Mucosa of rectum (tissue), 2 donors: ENCODE results near the gene LMF2.

Experiments
- H3K27ac ChIP-seq, 2 donors: one replicate each; pipeline ENCODE4 v1.7.0; 2013; ENCODE audit warnings: inconsistent platforms in 2 of 2, low read depth in 2 of 2, low read length in 2 of 2
- H3K27me3 ChIP-seq, 2 donors: one replicate each; pipeline ENCODE4 v1.7.0; 2013; ENCODE audit warnings: low read length in 2 of 2; ENCODE audit not compliant: control insufficient read depth in 2 of 2, insufficient read depth in 2 of 2
- H3K36me3 ChIP-seq, 2 donors: one replicate each; pipeline ENCODE4 v1.7.0; 2013; ENCODE audit warnings: low read length in 2 of 2; ENCODE audit not compliant: control insufficient read depth in 2 of 2, insufficient read depth in 2 of 2
- H3K4me1 ChIP-seq, 2 donors: one replicate each; pipeline ENCODE4 v1.7.0; 2013; ENCODE audit warnings: low read length in 2 of 2, mild to moderate bottlenecking in 1 of 2; ENCODE audit not compliant: control insufficient read depth in 2 of 2, insufficient read depth in 2 of 2
- H3K4me3 ChIP-seq, 2 donors: one replicate each; pipeline ENCODE4 v1.7.0; 2013; ENCODE audit warnings: low read length in 2 of 2
- H3K9ac ChIP-seq, 2 donors: one replicate each; pipeline ENCODE4 v1.7.0; 2013; ENCODE audit warnings: low read length in 2 of 2, low read depth in 1 of 2, mild to moderate bottlenecking in 1 of 2
- H3K9me3 ChIP-seq, 2 donors: one replicate each; pipeline ENCODE4 v1.7.0; 2013; ENCODE audit warnings: low read length in 2 of 2; ENCODE audit not compliant: control insufficient read depth in 2 of 2
- donor health status: healthy.
- donor health status: Normal muscosa, but diverticular disease.

LMF2 gene

DNA sequence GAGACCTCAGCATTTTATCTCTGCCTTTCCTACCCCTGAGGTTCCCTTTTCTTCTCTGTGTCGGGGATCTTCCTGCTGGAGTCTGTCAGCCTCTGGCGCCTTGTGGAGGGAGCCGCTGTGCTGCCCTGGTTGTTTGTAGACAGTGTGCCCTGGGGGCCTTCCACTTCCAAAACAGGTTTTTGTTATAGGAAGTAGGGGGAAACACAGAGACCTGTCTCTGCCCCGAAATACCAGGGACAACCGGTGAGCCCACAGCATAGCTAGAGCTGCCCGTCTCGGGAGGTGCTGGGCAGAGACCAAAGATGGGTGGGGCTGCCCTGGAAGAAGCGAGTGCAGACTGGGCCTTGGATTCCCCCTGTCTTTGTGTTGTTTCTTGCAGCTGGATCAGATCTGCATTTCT lies 8.6 kb upstream of the LMF2 start:
- no peaks in the 10 kb centered on the region for H3K9me3 ChIP-seq
- H3K4me3 ChIP-seq: no peak overlapping the region
- peaks cover 31 to 34% of the 10 kb centered on the region in 2 donors for H3K36me3 ChIP-seq
- H3K9ac ChIP-seq: no peak overlapping the region
- H3K27me3 ChIP-seq: no peaks in the 10 kb centered on the region
- no peaks in the 10 kb centered on the region for H3K4me1 ChIP-seq
- no peak overlapping the region for H3K27ac ChIP-seq

DNA sequence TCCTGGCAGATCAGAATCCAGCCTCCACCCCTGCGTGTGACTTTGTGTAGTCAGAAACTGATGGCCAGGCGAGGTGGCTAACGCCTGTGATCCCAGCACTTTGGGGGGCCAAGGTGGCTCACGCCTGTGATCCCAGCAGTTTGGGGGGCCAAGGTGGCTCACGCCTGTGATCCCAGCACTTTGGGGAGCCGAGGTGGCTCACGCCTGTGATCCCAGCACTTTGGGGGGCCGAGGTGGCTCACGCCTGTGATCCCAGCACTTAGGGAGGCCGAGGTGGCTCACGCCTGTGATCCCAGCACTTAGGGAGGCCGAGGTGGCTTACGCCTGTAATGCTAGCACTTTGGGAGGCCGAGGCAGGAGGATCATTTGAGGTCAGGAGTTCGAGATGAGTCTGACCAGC lies 5.7 kb upstream of the LMF2 start:
- H3K36me3 ChIP-seq: peaks cover 17 to 23% of the 10 kb centered on the region in 2 donors
- peaks cover 8 to 11% of the 10 kb centered on the region in 2 donors for H3K4me1 ChIP-seq
- no peak overlapping the region for H3K4me3 ChIP-seq
- H3K9me3 ChIP-seq: no peaks in the 10 kb centered on the region
- no peak overlapping the region for H3K9ac ChIP-seq
- H3K27ac ChIP-seq: no peak overlapping the region
- H3K27me3 ChIP-seq: no peaks in the 10 kb centered on the region

DNA sequence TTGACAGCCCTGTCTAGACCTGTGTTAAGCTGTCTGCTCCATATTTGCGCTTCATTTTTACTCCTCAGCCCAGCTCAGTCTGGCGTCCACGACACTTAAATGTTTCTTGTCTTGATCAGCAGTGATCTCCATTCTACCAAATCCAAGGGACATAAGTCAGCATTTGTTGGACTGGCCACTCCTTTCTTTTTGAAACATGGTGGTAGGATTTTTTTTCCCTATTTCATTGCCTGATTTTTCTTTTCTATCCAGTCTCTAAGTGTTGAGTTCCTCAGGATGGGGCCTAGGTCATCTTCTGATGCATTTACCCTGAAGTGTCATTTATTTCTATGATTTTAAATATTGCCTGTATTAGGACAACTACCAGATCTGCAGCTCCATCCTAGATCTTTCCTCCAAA lies 1.4 kb upstream of the LMF2 start:
- no peaks in the 10 kb centered on the region for H3K27me3 ChIP-seq
- peak overlapping the region; percentile 80 to 82 for H3K4me3 ChIP-seq
- no peaks in the 10 kb centered on the region for H3K9me3 ChIP-seq
- H3K9ac ChIP-seq: peak overlapping the region; percentile 65 to 77
- peaks cover 14 to 20% of the 10 kb centered on the region in 2 donors for H3K4me1 ChIP-seq
- H3K36me3 ChIP-seq: peaks cover 7 to 11% of the 10 kb centered on the region in 2 donors
- H3K27ac ChIP-seq: peak overlapping the region; percentile 87 to 88

DNA sequence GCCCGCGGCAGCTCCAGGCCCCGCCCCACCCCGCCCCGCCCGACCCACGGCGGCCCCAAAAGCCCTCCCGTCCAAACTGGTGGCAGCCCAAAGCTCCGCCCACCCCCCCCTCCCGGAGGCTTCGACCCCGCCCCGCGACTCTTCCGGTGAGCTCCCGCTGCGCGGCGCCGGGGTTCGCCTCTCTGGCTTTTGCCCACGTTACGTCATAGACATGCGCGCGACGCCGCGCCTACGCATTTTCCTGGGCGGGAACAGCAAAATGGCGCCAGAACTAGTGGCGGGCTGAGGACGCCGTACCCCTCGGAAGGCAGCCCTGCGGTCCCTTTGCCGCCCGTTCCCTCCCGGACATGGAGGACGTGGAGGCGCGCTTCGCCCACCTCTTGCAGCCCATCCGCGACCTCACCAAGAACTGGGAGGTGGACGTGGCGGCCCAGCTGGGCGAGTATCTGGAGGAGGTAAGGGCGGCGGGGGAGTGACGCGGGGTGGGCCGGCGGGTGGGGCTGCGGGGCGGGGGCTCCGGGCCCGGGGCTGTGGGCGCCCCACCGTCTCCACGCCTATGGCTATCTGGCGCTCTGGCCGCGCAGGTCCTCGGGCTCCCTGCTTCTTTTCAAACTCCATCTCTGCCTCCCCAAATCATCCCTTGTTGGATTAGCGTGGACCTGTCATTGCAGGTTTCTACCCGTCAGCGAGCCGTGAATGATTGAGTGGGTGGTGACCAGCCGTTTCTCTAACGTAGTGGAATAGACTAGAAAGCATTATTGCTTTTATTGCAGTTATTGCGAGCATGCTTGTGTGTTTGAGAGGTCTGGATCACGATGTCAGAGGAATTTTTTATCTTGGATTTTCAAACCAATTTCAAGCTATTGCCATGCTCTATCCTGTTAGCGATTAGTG lies 736 bp upstream of the LMF2 start, which contains the start of gene NCAPH2:
Gene NCAPH2 (plus strand): TSS at position 234 of the 894 bp plus-strand sequence. CDS start 114 bp downstream, at position 348.
- peaks cover 7 to 11% of the 10 kb centered on the region in 2 donors for H3K36me3 ChIP-seq
- peaks cover 14 to 20% of the 10 kb centered on the region in 2 donors for H3K4me1 ChIP-seq
- H3K9me3 ChIP-seq: no peaks in the 10 kb centered on the region
- H3K4me3 ChIP-seq: peak within 1 kb of the TSS; percentile 80 to 96
- H3K9ac ChIP-seq: peak within 1 kb of the TSS; percentile 71 to 93
- no peaks in the 10 kb centered on the region for H3K27me3 ChIP-seq
- peak within 1 kb of the TSS; percentile 87 to 89 for H3K27ac ChIP-seq

DNA sequence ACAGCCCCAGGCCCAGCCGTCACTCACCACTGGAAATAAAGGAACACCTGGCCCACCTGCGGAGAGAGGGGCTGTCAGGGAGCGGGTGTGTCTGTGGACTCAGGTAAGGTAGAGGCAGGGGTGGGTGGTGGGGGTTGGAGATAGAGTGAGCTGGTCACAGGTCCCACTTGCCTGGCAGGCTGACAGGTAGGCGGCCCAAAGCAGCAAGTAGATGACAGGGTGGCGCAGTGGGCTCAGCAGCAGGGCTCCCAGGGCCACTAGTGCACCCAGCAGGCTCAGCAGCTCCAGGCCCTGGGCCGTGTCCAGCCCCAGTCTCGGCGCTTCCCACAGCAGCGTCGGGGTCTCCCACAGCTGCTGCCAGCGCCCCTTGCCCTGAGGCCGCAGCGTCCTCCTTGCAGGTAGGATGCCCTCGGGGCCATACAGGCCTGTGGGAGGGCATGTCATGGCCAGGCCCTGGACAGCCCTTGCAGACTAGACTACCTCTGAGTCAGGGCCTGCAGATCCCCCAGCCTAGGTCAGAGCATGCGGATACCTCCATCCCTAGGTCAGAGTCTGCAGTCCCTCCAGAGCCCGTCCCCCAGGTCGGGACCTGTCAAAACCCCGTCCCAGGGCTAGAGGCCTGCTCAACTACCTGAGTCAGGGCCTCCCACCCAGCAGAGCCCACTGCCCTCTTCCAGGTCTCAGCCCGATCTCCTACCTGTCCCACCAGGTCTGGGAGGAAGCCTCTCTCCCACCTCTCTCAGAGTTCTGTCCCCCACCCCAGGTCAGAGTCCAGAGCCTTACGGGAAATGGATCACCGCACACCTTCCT lies 686 bp downstream of the LMF2 start:
- peaks cover 10 to 13% of the 10 kb centered on the region in 2 donors for H3K36me3 ChIP-seq
- no peaks in the 10 kb centered on the region for H3K27me3 ChIP-seq
- H3K4me1 ChIP-seq: peaks cover 14 to 20% of the 10 kb centered on the region in 2 donors
- H3K9ac ChIP-seq: peak overlapping the region; percentile 71 to 93
- peak overlapping the region; percentile 80 to 96 for H3K4me3 ChIP-seq
- H3K27ac ChIP-seq: peak overlapping the region; percentile 70 to 89
- H3K9me3 ChIP-seq: no peaks in the 10 kb centered on the region

DNA sequence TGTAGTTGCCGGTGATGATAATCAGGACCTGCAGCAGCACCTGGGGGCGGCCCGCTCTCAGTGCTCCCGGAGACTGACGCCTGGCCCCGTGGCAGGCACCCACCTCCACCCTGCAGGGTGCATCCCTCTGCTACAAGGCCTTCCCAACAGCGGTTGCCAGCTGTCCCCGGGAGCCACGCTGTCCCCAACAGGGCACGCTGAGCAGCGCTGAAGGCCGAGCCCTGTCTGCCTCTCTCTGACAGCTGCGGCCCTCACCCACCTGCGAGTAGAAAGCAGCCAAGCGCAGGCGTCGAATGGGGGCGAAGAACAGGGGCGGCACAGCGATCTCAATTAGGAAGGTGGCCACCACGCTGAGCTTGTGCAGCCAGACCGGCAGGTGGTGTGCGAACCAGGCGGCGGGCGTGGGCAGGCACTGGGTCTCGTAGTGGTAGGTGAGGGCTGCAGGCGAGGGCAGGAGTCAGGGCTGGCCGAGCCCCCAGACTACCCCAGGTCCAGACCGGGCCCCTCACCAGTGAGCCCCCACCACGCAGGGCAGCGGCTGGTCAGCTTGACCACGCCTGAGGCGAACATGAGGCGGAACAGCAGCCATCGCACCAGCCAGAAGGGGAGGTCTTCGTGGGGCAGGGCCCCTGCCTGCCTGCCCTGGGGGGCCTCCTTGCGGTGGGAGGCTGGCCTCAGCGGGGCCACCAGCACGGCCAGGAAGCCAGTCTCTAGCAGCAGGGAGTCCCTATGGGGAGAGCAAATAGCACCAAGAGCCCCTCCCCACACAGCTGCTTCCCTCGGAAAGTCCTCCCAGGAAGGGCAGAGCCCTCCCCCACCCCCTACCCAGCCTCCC lies 1.5 kb downstream of the LMF2 start:
- Histone ChIP-seq H3K4me3 (peak overlapping the region in 1 of 2 donors; percentile 80), H3K4me1 (peaks cover 14 to 20% of the 10 kb centered on the region in 2 donors), H3K27ac (no peak overlapping the region), H3K36me3 (peaks cover 10 to 13% of the 10 kb centered on the region in 2 donors), H3K27me3 (no peaks in the 10 kb centered on the region), H3K9me3 (no peaks in the 10 kb centered on the region), H3K9ac (peak overlapping the region in 1 of 2 donors; percentile 93)

DNA sequence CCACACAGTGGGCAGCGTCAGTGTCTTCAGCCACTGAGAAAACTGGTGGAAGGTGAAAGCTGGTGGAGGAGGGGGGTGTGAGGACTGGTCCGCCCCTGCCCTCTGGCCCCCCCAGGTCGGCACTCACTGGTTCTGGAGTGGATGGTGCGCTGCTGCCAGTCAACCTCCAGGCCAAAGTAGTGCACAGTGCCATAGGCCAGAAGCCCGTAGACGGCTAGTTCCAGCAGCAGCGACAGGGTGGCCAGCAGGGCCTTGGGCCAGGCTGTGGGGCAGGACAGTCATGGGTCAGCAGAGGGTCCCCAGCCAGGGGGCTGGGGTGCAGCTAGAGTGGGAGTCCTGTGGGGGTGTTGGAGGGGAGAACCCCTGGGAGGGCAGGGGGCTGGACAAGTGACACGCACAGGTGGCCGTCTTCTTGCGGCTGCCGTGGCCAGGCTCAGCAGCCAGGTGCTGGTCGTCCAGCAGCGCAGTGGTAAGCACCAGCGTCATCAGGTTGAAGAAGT lies 2.2 kb downstream of the LMF2 start:
- Histone ChIP-seq H3K9ac (no peak overlapping the region), H3K4me1 (peaks cover 14 to 20% of the 10 kb centered on the region in 2 donors), H3K4me3 (no peak overlapping the region), H3K27me3 (no peaks in the 10 kb centered on the region), H3K9me3 (no peaks in the 10 kb centered on the region), H3K36me3 (peaks cover 10 to 13% of the 10 kb centered on the region in 2 donors), H3K27ac (no peak overlapping the region)

DNA sequence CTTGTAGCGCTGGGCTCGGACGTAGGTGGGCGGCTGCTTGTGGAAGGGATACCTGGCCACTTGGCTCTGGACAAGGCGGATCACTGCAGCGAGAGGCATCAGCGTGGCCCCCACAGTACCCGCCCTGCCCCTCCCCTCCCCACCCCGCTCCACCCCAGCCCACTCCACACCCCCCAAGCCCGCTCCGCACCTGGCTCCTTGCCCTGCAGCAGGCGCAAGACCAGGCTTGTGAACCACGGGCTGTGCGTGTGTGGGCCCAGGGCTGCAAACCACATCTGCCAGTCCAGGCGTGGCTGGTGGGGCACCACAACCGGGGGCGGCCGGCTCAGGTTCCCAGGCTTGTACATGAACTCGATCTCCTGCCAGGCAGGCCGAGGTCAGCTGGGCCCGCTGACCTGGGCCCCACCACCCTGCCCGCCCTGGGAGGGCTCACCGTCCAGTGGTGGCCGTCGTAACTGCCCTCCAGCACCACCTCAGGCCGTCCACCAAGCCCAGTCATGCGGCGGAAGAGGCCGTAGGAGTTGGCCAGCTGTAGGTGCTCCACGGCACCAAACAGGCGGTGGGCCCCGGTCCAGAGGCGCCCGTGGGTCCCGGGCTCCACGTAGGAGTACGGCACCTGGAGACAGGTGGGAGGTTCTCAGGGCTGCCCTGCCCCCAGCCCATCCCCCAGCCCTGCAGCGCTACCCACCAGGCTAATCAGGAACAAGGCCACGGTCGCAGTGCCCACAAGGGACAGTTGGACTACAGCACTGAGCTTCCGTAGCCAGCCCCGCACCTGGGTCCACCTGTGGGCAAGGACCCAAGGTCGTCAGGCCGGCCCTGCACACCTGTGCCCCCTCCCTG lies 2.9 kb downstream of the LMF2 start:
- H3K4me1 ChIP-seq: peaks cover 14 to 20% of the 10 kb centered on the region in 2 donors
- no peak overlapping the region for H3K4me3 ChIP-seq
- no peaks in the 10 kb centered on the region for H3K27me3 ChIP-seq
- peaks cover 10 to 13% of the 10 kb centered on the region in 2 donors for H3K36me3 ChIP-seq
- no peaks in the 10 kb centered on the region for H3K9me3 ChIP-seq
- no peak overlapping the region for H3K9ac ChIP-seq
- no peak overlapping the region for H3K27ac ChIP-seq
